BE2C (cell line): Measurements from ENCODE around the gene DDB1.
"Not testable (repeated sequence)": the region's sequence is repeated elsewhere in the genome, so short reads cannot be mapped to it uniquely, and the experiment has no call there.

Experiments used
- DNase-seq: peaks from one replicate; pipeline ENCODE4 v3.0.0-alpha.2; 2020
- H3K27me3 ChIP-seq: fragments of 250-450 bp; sonication (Bioruptor Pico); 2 replicates; pipeline ENCODE4 v1.5.1; 2020; ENCODE audit warnings: mild to moderate bottlenecking
- H3K36me3 ChIP-seq: fragments of 250-450 bp; sonication (Bioruptor Pico); 2 replicates; pipeline ENCODE4 v1.5.1; 2020; ENCODE audit warnings: mild to moderate bottlenecking
- H3K4me1 ChIP-seq: fragments of 250-450 bp; sonication (Bioruptor Pico); 2 replicates; pipeline ENCODE4 v1.5.1; 2020
- H3K4me3 ChIP-seq: 2 replicates; pipeline ENCODE4 v1.5.1; 2011; ENCODE audit warnings: low read depth, low read length
- H3K9me3 ChIP-seq: fragments of 250-450 bp; sonication (Bioruptor Pico); 2 replicates; pipeline ENCODE4 v1.5.1; 2020
- CTCF ChIP-seq: IDR thresholded peaks from 2 replicates; pipeline ENCODE4 v1.5.1; 2012; ENCODE audit warnings: mild to moderate bottlenecking, low read depth, low read length

DDB1 gene

GRCh38 chr11:61259363-61259762 lies 73.5 kb downstream of the DDB1 start:
- H3K27me3 ChIP-seq, result no peaks in the 10 kb centered on the region
- no peak for TF ChIP-seq CTCF
- no peaks in the 10 kb centered on the region for H3K4me1 ChIP-seq
- no peak for DNase-seq
- no peaks in the 10 kb centered on the region for H3K9me3 ChIP-seq
- H3K4me3 ChIP-seq, result no peak overlapping the region
- no peaks in the 10 kb centered on the region for H3K36me3 ChIP-seq

- Histone ChIP-seq H3K4me1 (no peaks in the 10 kb centered on the region), H3K4me3 (no peak overlapping the region), H3K9me3 (no peaks in the 10 kb centered on the region), H3K36me3 (no peaks in the 10 kb centered on the region), H3K27me3 (no peaks in the 10 kb centered on the region)
- TF ChIP-seq CTCF, result no peak
- DNase-seq, result no peak
Measured at GRCh38 chr11:61258546-61258945, 74.4 kb downstream of the DDB1 start.

- Histone ChIP-seq H3K4me3 (no peak overlapping the region), H3K36me3 (no peaks in the 10 kb centered on the region), H3K9me3 (no peaks in the 10 kb centered on the region), H3K4me1 (no peaks in the 10 kb centered on the region), H3K27me3 (no peaks in the 10 kb centered on the region)
- TF ChIP-seq CTCF, result no peak
- no peak for DNase-seq
Measured at GRCh38 chr11:61256710-61257482, 76.0 kb downstream of the DDB1 start.

GRCh38 chr11:61254403-61255025 lies 78.4 kb downstream of the DDB1 start:
- no peaks in the 10 kb centered on the region for H3K4me1 ChIP-seq
- peak; percentile 62 for DNase-seq
- no peaks in the 10 kb centered on the region for H3K36me3 ChIP-seq
- H3K4me3 ChIP-seq, result no peak overlapping the region
- H3K9me3 ChIP-seq, result no peaks in the 10 kb centered on the region
- peak; percentile 75 for TF ChIP-seq CTCF
- H3K27me3 ChIP-seq, result no peaks in the 10 kb centered on the region

- H3K27me3 ChIP-seq, DNase-seq, H3K9me3 ChIP-seq, H3K4me1 ChIP-seq, H3K36me3 ChIP-seq, H3K4me3 ChIP-seq: not testable (repeated sequence)
Measured at GRCh38 chr11:61252332-61252731, 80.6 kb downstream of the DDB1 start.

GRCh38 chr11:61250796-61251765 lies 81.8 kb downstream of the DDB1 start:
- peak; percentile 49 for DNase-seq

More at GRCh38 chr11:61250796-61251765, 81.8 kb downstream of the DDB1 start:
- H3K27me3 ChIP-seq, H3K4me1 ChIP-seq, H3K36me3 ChIP-seq, H3K9me3 ChIP-seq, H3K4me3 ChIP-seq: not testable (repeated sequence)
